ENCODE data around the gene TGFBR3.

- TF ChIP-seq HIVEP1 (CRISPR knock-in tag; IDR thresholded peaks at IDR 0.05) (no peak), AFF4 (CRISPR knock-in tag; IDR thresholded peaks at IDR 0.05) (no peak), SP1 (CRISPR knock-in tag; IDR thresholded peaks at IDR 0.05) (no peak)
Observed at GRCh38 chr1:91689641-91690481, 196.1 kb downstream of the TGFBR3 start.
